NCI-H1105 (cell line): Measurements from ENCODE around the gene CHST13.
"Not testable (repeated sequence)": the region's sequence is repeated elsewhere in the genome, so short reads cannot be mapped to it uniquely, and the experiment has no call there.

Experiments used
- DNase-seq: peaks from one replicate; lab custom pipeline; 2025; lab: John Stamatoyannopoulos, UW

The CHST13 gene

DNA sequence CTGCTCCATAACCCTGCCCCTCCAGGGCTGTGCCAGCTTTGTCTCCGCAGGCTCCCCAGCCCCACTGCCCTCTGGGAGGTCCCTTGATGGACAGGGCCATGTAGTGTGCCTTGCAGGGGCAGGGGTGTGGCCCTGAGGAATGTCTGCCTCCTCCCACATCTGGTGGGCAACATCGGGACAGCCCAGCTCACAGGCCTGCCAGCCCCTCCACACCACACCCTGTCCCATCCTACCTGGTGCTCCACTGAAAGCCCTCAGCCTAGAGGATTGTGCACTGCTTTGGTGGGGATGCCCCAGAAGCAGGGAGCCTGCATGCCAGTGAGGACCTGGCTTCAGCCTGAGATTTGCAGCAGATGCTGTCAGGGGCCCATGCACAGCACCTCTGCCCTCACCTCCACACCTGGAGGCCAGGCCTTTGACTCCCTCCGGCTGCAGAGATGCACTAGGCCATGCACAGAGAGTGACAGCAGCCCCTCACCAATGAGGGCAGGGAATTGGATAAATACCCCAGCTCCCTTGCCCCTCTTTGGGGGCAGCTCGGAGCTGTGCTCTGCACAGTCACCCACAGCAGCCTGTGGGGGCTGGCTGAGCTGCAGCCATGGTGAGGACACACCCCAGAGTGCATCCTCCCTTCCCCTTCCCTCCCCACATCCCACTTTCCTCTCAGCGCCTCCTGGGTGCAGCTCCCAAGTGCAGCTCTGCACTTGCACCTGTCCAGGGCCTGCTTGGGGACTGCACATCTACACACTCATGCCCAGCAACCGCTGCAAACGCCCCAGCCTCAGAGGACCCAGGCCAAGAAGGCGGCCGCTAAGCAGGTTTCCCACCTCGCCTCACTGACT, 32.1 kb downstream of the CHST13 start:
- no peak for DNase-seq

DNA sequence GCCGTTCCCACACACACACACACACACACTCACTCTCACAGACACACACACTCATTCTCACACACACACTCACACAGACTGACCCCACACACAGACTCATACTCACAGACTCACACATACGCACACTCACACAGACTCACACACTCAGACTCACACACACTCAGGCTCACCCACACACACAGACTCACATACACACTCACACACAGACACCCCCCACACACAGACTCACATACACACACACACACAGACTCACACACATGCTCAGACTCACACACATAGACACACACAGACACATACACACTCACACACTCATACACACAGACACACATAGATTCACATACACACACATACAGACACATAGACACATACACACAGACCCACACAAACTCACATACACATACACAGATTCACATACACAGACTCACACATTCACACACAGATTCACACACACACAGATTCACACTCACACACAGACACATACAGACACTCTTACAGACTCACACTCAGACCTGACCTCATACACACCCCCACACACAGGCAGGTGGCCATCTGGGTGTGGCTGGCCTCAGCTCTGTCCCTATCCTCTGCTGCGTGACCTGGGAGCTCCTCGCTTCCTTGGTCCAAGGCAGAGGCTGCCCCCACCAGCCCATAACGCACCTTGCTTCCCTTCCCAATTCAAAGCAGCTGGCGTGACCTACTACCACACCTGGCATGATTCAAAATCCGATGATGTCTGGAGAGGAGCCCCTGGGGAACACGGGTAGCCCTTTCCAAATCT, 32.9 kb downstream of the CHST13 start:
- no peak for DNase-seq

DNA sequence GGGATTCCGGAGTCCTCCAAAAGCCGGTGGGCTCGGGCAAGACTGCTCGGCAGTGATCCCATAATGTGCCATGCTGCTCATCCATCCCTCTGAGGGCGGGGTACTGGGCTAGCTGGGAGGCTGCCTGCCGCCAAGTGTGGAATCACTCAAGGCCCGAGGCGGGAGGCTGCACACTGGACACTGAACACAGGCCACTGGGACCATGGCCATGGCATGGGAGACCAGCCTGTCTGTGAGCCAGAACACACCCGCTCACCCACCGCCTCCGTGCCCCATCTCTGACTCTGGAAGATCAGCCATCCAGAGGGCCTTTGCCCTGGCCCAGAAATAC, 33.4 kb downstream of the CHST13 start:
- no peak for DNase-seq

DNA sequence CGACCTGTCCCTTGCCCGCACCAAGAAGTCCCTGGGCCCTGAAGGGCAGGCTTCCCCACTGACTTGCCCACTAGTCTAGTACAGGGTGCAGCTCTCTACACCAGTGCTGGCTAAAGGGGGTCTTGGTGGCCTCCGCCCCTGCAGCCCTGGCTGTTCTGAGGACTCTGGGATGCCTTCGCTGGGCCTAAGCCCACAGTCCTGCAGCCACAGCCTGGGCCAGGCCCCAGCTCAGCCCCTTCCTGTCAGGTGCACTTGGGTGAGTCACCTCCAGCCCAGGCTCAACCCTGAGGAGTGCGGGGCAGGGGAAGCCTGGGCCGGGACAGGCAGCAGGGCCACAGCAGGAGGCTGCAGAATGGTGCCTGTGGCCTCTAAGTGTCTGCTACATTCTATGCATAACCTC, 33.8 kb downstream of the CHST13 start:
- no peak for DNase-seq

DNA sequence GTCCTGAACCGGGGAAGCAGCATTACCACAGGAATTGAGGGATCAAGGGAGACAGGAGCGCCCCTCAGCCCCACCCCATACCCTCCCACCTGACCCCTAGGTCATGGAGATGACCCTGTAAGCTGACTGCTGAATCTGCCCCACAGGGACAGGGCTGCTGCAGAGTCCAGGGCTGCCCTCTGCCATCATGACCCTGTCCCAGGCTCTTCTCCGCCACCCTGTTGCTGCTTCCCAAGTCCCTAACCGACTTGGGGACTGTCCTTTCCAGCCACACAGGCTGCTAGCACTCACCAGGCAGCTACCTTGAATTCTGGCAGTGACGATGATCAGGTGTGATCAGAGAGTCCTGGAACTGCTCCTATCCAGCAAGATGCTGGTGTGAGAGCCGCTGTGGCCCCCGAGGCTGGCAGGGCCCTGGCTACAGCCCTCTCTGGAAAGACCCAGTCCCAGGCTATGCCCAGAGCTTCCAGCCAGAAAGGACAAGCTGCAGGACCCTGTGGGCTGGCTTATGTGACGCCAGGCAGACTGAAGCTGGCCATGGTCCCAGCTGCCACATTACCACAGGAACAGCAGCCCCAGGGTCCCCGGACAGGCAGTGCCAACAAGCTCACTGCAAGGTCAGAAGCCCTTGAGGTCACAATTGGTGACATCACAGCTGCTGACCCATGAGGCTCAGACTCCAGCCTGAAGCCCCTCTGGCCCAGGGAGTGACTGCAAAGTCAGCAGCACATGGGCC, 34.5 kb downstream of the CHST13 start, which contains the start of gene C3orf22:
TSS of gene C3orf22 (minus strand) at position 597 of the 736 bp plus-strand sequence. CDS start 5,542 bp downstream, outside the sequence.
- DNase-seq, result no peak

DNA sequence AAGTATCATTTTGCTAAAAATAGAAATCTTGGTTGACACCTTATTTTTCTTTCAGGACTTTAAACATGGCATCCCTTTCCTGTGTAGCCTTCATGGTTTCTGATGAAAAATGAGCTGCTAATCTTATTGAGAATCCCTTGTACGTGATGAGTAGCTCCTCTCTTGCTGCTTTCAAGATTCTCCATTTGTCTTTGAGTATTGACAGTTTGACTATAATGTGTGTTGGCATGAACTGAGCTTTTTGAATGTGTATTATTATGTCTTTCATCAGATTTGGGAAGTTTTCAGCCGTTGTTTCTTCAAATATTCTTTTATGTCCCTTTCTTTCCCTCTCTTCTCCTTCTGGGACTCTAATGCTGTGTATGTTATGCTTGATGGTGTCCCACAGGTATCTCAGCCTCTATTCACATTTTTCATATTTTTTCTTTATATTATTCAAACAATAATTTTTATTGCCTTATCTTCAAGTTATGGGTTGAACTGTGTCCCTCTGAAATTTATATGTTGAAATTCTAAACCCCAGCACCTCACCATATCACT, 38.9 kb downstream of the CHST13 start:
- DNase-seq, result no peak

DNA sequence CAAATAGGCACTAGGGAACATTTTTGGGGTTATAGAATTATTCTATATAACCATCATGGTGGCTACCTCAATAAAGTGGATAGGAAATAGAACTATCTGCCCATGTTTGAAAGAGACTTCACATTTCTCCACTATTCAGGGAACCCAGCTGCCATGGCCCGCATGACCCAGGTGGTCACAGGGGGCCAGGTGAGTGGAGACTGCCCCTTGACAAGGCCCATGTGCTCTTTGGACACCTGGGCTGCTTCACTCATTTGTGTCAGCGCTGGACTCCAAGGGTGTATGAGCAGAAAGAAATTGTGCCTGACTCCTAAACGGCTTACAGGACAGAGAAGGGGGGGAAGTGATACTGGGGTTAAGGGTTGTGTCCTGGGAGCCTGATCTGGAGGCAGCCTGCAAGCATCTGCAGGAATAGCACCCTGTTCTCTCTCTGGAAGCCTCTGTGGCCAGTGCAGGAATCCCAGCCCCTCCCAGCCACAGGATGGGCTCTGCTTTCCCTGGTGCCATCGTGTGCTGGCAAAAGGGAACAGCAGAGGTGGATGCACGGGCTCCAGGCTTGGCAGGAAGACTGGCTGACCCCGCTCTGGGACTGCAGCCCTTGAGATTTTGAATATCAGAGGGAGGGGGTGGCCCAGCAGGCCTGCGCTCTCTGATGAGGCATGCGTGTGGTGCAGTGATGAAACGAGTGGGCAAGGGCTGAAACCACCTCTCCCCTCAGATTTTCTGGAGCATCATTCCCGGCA, 43.9 kb downstream of the CHST13 start:
- no peak for DNase-seq

DNA sequence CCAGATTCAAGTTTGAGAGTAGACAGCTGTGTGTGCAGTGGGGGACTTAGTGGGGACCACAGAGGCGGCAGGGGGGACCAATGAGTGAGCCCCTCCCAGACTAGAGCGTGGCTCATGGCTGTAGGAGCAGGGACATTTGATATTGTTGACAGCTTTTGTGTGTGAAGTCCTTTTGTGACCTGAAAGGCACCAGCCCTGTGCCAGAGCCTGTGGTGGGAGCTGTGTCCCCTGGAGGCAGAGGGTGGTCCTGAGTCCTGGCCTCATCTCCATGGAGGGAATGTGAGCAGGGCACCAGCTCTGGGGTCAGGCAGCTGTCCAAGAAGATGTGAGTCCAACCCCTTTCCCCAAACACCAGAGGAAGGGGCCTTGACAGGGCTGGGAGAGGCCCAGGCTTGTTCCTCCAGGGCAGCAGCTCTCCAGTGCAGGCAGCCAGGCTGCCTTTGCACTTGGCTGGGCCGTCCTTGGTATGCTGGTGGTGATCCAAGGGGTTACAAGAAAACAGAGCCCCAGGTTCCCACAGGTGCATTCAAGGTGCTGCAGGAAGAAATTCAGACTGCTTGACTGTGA, 44.9 kb downstream of the CHST13 start:
- DNase-seq, result no peak

DNA sequence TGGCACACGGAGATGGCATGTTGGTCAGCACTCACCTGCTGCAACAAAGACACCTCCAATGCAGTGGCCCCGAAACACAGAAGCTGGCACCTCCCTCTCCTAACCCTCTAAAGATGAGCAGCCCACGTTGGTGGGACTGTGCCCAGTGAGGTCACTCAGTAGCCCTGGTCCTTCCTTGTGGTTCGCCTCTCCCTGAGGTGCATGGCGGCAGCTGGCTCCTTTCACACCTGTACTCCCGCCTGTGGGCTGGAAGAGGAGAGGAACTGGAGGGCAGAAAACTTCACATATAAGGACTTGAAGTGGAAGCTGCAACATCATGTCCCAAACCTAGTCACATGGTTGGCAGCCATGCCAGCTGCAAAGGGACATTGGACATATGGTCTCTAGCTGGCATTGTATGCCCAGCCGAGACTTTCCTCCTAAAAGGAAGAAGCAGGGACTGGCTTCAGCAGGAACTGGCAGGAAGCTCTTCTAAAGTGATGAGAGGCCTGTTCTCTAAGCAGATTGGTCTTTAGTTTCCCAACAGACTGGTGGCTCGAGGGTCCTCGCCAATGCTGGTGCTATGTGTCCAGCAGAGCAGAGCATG, 45.5 kb downstream of the CHST13 start:
- DNase-seq, result no peak

DNA sequence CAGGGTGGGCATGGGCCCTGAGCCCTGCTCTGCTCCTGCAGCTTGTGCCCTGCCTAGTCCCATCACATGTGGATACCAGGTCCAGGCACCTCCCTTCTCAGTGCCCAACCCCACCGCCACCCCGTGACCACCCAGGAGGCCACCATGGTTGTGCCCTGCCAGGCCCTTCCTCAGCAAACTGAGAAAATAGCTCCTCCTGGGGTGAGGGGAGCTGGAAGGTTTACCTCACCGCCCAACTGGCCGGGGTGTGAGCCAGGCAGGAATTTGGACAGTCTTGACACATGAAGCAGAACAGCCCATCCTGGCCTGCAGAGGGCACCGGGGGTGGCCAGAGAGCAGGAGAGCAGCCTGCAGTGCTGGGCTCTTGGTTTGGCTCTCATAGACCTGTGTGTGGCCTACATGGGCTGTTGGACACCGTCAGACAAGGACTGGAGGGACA, 46.2 kb downstream of the CHST13 start:
- DNase-seq, result no peak

DNA sequence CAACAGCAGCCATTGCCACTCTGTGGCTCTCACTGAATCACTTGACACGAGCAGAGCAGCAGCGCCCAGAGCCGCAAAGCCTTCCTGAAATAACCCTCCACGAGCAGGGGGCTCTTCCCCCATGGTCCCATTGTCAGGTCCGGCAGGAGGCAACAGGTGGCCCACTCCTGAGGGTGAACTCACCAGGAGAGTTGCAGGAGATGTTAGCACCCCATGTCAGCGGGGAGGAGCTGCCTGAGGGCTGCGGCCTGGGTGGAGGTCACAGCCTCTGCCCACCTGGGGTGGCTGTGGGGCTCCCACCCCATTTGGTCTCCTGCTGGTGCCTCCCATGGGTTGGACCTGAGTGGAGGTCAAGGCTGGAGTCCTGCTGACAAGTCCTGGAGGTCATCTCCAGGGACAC, 47.1 kb downstream of the CHST13 start:
- DNase-seq, result no peak

DNA sequence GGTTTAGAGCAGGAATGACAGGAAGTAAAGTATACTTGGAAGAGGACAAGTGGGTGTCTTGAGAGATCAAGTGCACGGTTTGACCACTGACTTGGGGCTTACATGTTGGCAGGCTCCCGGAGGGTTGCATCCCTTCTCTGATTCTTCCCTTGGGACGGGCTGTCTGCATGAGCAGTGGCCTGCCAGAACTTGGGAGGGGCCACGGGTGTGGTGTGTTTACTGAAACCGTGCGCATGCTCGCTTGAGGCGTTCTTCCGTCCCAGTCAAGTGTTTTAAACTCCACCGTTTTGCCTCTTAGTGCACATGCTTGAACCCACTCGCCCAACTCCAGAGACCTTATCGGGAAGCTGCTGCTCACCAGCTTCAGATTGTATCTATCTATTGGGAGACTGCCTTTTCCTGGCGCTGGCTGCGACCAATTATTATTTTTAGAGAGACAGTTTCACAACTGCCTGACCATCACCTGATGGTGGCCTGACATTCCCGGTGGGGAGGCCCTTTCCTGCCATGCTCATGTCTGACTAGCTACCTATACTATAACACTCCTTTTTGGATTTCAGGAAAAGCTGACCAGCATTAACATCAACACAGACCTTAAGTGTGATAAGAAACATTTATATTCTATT, 49.6 kb downstream of the CHST13 start:
- no peak for DNase-seq

DNA sequence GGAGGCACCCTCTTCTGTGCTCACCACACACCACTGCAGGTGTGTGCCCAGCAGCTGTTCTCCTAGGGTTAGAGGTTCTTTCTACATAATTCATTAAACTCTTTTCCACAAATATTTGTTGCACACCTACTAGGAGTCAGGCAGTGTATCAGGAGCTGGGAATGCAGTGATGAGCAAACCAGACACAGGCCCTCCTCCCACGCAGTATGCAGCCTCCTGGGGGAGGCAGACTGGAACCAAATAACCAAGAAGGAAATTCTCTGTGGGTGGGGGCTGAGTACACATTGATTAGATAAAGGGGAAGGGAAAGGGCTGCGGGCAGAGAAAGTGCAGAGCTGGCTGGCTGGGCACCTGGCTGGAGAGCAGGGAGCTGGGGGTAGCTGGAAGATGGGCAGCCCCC, 53.3 kb downstream of the CHST13 start:
- DNase-seq, result no peak

DNA sequence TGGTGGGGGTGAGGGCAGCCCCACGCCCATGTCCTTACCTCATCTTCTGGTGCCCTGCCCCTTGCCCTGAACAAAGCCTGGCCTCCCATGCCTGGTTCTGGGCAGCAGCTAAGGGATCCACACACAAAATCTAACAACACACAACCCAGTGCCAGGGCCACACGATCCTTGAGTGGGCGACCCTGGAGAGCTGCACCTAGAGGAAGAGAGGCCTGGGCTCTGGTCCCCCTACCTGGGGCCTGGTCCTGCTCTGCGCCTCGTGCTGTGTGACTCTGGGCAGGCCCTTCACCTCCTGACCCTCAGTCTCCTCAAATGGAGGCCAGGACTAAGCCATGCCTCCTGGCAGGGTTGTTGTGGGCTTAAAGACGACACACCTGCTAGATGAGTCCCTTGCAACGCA, 54.7 kb downstream of the CHST13 start:
- DNase-seq, result no peak

DNA sequence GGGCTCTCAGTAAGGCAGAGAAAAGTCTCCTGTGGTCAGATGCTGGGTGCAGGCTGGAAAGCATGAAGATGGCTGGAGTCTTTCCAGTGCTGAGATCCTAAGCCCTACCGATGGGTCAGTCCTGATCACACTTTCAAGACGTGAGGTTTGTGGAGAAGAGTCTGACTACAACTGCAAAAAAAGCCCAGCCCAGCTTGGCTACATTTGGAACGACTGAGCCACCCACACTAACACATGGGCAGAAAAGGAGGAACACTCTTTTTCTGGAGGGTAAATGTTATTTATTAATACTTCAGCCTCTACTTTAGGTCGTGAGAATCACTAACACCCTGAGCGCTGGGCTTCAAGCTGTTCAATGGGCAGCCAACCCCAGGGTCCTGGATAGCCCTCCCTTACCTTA, 56.8 kb downstream of the CHST13 start:
- DNase-seq, result no peak

DNA sequence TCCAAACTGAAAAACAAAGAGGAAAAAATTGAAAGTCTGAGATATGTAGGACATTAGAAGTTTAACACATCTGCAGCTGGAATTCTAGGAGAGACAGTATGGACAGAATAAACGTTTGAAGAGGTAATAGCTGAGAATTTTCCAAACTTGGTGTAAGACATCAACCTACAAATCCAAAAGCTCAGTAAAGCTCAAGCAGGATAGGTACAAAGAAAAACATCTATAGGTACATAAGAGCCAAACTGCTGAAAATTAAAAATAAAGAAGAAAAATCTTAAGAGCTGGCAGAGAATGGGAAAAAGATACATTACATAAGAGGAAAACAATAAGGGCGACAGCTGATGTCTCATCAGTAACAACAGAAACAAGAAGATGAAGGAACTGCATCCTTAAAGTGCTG, 57.6 kb downstream of the CHST13 start:
- no peak for DNase-seq

DNA sequence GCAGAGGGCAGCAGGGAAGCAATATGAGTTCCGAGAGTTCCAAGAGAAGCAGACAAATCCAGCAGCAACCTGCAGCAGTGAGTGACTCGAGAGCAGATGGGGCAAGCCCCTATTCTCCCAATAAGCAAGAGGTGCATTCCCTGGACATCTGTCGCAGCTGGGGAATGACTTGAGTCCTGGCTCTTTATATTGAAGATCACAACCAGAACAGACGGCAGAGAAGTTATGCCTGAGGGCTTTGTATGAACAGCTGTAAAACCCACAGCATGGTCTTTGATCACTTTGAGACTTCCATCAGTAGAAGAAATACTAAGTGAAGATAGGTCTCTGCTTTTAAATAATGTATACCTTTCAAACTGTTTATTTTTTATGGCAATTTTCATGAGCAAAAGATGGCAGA, 58.4 kb downstream of the CHST13 start:
- DNase-seq, result no peak

DNA sequence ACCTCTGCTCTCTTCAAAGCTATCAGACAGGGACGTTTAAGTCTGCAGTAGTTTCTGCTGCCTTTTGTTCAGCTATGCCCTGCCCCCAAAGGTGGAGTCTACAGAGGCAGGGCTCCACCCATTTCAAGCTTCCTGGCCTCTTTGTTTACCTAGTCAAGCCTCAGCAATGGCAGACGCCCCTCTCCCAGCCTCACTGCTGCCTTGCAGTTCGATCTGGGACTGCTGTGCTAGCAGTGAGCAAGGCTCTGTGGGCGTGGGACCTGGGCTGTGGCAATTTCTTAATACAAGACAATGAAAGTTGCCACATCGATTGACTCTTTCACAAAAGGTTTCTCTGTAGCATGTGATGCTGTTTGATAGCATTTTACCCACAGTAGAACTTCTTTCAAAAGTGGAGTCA, 67.6 kb downstream of the CHST13 start:
- not testable (repeated sequence) for DNase-seq
